Measurements from ENCODE around the gene PIEZO1. TPM values are rescaled to one million over a fixed set of nuclear protein-coding genes. Genes with fewer than 3 reads are reported as not detected.

Gene PIEZO1
- total RNA-seq, 1 experiment from 2014 or later, result 71.1 TPM

DNA sequence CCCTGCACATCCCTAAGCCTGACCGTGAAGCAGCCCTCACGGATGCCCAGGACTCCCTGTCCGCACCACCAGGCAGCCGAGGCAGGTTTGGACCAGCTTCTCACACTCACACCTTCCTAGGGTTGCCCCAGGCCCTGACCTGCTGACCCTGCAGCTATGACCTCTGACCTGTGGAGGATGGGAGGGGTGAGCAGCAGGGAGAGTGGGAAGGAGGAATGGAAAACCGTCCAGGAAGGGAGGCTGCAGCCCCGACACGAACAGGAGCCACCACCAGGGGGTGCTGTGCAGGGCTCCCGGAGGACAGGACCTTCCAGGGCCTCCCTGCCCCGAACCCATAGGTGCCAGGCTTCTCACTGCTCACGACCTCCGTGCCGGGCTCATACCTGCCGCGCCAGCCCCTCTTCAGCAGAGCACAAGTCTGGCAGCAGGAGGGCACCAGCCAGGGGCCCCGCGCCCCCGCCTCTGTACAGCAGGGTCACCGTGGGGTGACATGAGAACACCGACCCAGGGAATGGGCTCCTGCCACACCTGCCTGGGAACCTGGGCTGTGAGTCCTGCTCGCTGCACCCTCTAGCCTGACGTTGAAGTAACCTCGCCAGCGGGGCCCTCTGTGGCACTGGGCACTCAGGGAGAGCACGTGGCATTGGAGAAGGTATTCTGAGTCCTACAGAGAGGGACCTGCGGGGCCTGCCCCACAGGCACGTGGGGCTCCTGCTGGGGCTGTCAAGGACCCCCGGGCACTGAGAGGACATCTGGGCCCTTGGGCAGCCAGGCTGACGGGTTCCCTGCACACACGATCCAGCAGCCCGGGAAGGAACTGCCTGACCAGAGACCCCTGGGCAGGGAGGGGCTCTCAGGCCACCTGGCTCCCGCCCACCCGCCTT is 41.1 kb downstream of the PIEZO1 start:
- Histone ChIP-seq H3K27ac (ENCODE audit: insufficient read length, low read depth, low read length) (no peak overlapping the region), H3K18ac (ENCODE audit: insufficient read length, low read depth, low read length) (no peak overlapping the region), H3K9me3 (ENCODE audit: control insufficient read depth, low read depth, low read length) (no peaks in the 10 kb centered on the region), H3K9ac (ENCODE audit: extremely low read depth, insufficient read length, low read length) (no peak overlapping the region), H3K4me2 (ENCODE audit: insufficient read depth, insufficient read length, low read length) (no peak overlapping the region), H2BK12ac (ENCODE audit: insufficient read length, low read depth, low read length) (no peak overlapping the region), H3K56ac (ENCODE audit: insufficient read length, low read depth, low read length) (no peak overlapping the region), H3K4ac (ENCODE audit: low read depth, low read length) (no peak overlapping the region), H4K8ac (replicated peaks; ENCODE audit: insufficient read length, low read depth, low read length) (no peak overlapping the region), H2BK120ac (ENCODE audit: low read depth, low read length, poor library complexity, severe bottlenecking) (no peak overlapping the region), H2AFZ (ENCODE audit: low read length) (no peak overlapping the region), H3K27me3 (ENCODE audit: insufficient read depth, low read length) (no peaks in the 10 kb centered on the region), H3K23ac (ENCODE audit: insufficient read length, low read depth, low read length) (no peak overlapping the region), H2BK15ac (ENCODE audit: low read depth, low read length) (no peak overlapping the region), H2BK5ac (ENCODE audit: insufficient read length, low read length) (no peak overlapping the region), H4K20me1 (ENCODE audit: control insufficient read depth, insufficient read depth, insufficient read length) (no peaks in the 10 kb centered on the region), H3T11ph (ENCODE audit: low read length) (no peak overlapping the region), H3K23me2 (ENCODE audit: insufficient read length, low read depth, low read length, poor library complexity, severe bottlenecking) (no peaks in the 10 kb centered on the region), H3K14ac (ENCODE audit: insufficient read depth, low read length) (no peak overlapping the region), H2BK20ac (ENCODE audit: low read depth, low read length, poor library complexity, severe bottlenecking) (no peak overlapping the region), H3K79me2 (ENCODE audit: insufficient read depth, low read length) (no peaks in the 10 kb centered on the region), H3K4me1 (ENCODE audit: insufficient read depth, low read length) (no peaks in the 10 kb centered on the region), H3K79me1 (ENCODE audit: insufficient read depth, low read depth, low read length, poor library complexity, severe bottlenecking) (no peaks in the 10 kb centered on the region), H4K5ac (ENCODE audit: insufficient read length, low read depth, low read length) (no peak overlapping the region), H4K91ac (ENCODE audit: insufficient read length, low read depth, low read length) (no peak overlapping the region), H2AK5ac (ENCODE audit: insufficient read length, low read length) (no peak overlapping the region)
- no peak overlapping the region for H3K27ac Mint-ChIP-seq
- peak; percentile 87 for DNase-seq
- TF ChIP-seq, protein P1, sequence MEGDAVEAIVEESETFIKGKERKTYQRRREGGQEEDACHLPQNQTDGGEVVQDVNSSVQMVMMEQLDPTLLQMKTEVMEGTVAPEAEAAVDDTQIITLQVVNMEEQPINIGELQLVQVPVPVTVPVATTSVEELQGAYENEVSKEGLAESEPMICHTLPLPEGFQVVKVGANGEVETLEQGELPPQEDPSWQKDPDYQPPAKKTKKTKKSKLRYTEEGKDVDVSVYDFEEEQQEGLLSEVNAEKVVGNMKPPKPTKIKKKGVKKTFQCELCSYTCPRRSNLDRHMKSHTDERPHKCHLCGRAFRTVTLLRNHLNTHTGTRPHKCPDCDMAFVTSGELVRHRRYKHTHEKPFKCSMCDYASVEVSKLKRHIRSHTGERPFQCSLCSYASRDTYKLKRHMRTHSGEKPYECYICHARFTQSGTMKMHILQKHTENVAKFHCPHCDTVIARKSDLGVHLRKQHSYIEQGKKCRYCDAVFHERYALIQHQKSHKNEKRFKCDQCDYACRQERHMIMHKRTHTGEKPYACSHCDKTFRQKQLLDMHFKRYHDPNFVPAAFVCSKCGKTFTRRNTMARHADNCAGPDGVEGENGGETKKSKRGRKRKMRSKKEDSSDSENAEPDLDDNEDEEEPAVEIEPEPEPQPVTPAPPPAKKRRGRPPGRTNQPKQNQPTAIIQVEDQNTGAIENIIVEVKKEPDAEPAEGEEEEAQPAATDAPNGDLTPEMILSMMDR (conservative IDR thresholded peaks at IDR 0.05), result peak; percentile 96
- no peaks in the 10 kb centered on the region; a peak in 1 of 7 replicates for H3K36me3 Mint-ChIP-seq (ENCODE audit: insufficient read depth in 1 of 3, low read depth in 3 of 3)
- WGBS (ENCODE audit: extremely low coverage, insufficient read length, low lambda C conversion rate), result no CpG with 5 or more reads among the region's 32 CpGs
- no peaks in the 10 kb centered on the region for H3K9me3 Mint-ChIP-seq
- H3K27me3 Mint-ChIP-seq (ENCODE audit: low read depth), result no peaks in the 10 kb centered on the region
- H3K4me1 Mint-ChIP-seq, result peaks cover 0 to 20% of the 10 kb centered on the region in 2 experiments; a peak in 2 of 4 replicates
- H3K4me3 Mint-ChIP-seq, result no peak overlapping the region
